Stimulated activated memory B cell treated with anti-CD40 and anti-IgM and Interleukin-4, amounts not matched to agents 10 μg/mL and 1 μg/mL and 100 μg/mL, for 72 hours (primary cell): ENCODE measurements around the gene NLRP11.

Source experiments
- ATAC-seq: fragments of 150-1000 bp; cut with Tn5 transposase; 2 replicates; pipeline ENCODE4 v1.10.0; 2021
- H3K27ac Mint-ChIP-seq: one replicate; pipeline ENCODE4 v1.8.0; 2022; ENCODE audit warnings: mild to moderate bottlenecking, mixed read lengths
- H3K27me3 Mint-ChIP-seq: one replicate; pipeline ENCODE4 v1.8.0; 2022; ENCODE audit warnings: mixed read lengths
- H3K36me3 Mint-ChIP-seq: one replicate; pipeline ENCODE4 v1.8.0; 2022; ENCODE audit warnings: mixed read lengths
- H3K4me1 Mint-ChIP-seq: one replicate; pipeline ENCODE4 v1.8.0; 2022; ENCODE audit warnings: mixed read lengths
- H3K4me3 Mint-ChIP-seq: one replicate; pipeline ENCODE4 v1.8.0; 2022; ENCODE audit warnings: mild to moderate bottlenecking, moderate library complexity, mixed read lengths
- H3K9me3 Mint-ChIP-seq: one replicate; pipeline ENCODE4 v1.8.0; 2022; ENCODE audit warnings: mixed read lengths

NLRP11 gene

GRCh38 chr19:55831846-55832245, at the start of gene NLRP11:
NLRP11 (minus strand) TSS chr19:55831999; CDS start chr19:55818174, 13,825 bp downstream.
- Mint-ChIP-seq H3K4me1 (no peaks in the 10 kb centered on the region), H3K4me3 (no peak within 1 kb of the TSS), H3K27me3 (peaks cover 22% of the 10 kb centered on the region), H3K36me3 (no peaks in the 10 kb centered on the region), H3K27ac (no peak within 1 kb of the TSS), H3K9me3 (peaks cover 6% of the 10 kb centered on the region)
- no peak for ATAC-seq

GRCh38 chr19:55877211-55877610, 45.4 kb upstream of the NLRP11 start:
- Mint-ChIP-seq H3K4me1 (no peaks in the 10 kb centered on the region), H3K36me3 (peaks cover 7% of the 10 kb centered on the region), H3K27me3 (no peaks in the 10 kb centered on the region), H3K27ac (no peak overlapping the region), H3K4me3 (no peak overlapping the region), H3K9me3 (peaks cover 21% of the 10 kb centered on the region)
- ATAC-seq: no peak

- peaks cover 27% of the 10 kb centered on the region for H3K27me3 Mint-ChIP-seq
- peaks cover 13% of the 10 kb centered on the region for H3K9me3 Mint-ChIP-seq
- no peaks in the 10 kb centered on the region for H3K4me1 Mint-ChIP-seq
- no peak overlapping the region for H3K4me3 Mint-ChIP-seq
- H3K27ac Mint-ChIP-seq: no peak overlapping the region
- H3K36me3 Mint-ChIP-seq: peaks cover 7% of the 10 kb centered on the region
- ATAC-seq: no peak
These were observed 38.9 kb upstream of the NLRP11 start for GRCh38 chr19:55870736-55871135.

GRCh38 chr19:55867101-55867500, 35.3 kb upstream of the NLRP11 start:
- Mint-ChIP-seq H3K9me3 (peaks cover 3% of the 10 kb centered on the region), H3K36me3 (no peaks in the 10 kb centered on the region), H3K27me3 (peaks cover 30% of the 10 kb centered on the region), H3K27ac (no peak overlapping the region), H3K4me3 (no peak overlapping the region), H3K4me1 (no peaks in the 10 kb centered on the region)
- no peak for ATAC-seq

GRCh38 chr19:55866521-55866920, 34.7 kb upstream of the NLRP11 start:
- H3K9me3 Mint-ChIP-seq: peaks cover 3% of the 10 kb centered on the region
- no peak overlapping the region for H3K27ac Mint-ChIP-seq
- H3K27me3 Mint-ChIP-seq: peaks cover 30% of the 10 kb centered on the region
- H3K4me3 Mint-ChIP-seq: no peak overlapping the region
- H3K4me1 Mint-ChIP-seq: no peaks in the 10 kb centered on the region
- ATAC-seq: no peak
- H3K36me3 Mint-ChIP-seq: no peaks in the 10 kb centered on the region

- Mint-ChIP-seq H3K27ac (no peak overlapping the region), H3K36me3 (no peaks in the 10 kb centered on the region), H3K4me3 (no peak overlapping the region), H3K4me1 (peaks cover 27% of the 10 kb centered on the region), H3K27me3 (no peaks in the 10 kb centered on the region), H3K9me3 (peaks cover 3% of the 10 kb centered on the region)
- ATAC-seq: no peak
These were observed 27.2 kb upstream of the NLRP11 start for GRCh38 chr19:55858969-55859368.

GRCh38 chr19:55858401-55858800, 26.6 kb upstream of the NLRP11 start:
- peaks cover 27% of the 10 kb centered on the region for H3K4me1 Mint-ChIP-seq
- no peak overlapping the region for H3K4me3 Mint-ChIP-seq
- no peak overlapping the region for H3K27ac Mint-ChIP-seq
- H3K27me3 Mint-ChIP-seq: no peaks in the 10 kb centered on the region
- no peak for ATAC-seq
- no peaks in the 10 kb centered on the region for H3K36me3 Mint-ChIP-seq
- peaks cover 7% of the 10 kb centered on the region for H3K9me3 Mint-ChIP-seq

- no peak for ATAC-seq
- Mint-ChIP-seq H3K4me3 (no peak overlapping the region), H3K27ac (peak overlapping the region; percentile 59), H3K9me3 (peaks cover 7% of the 10 kb centered on the region), H3K36me3 (no peaks in the 10 kb centered on the region), H3K27me3 (no peaks in the 10 kb centered on the region), H3K4me1 (peaks cover 27% of the 10 kb centered on the region)
These were observed 26.2 kb upstream of the NLRP11 start for GRCh38 chr19:55857974-55858373.

- ATAC-seq: peak; percentile 79
- Mint-ChIP-seq H3K27ac (peak overlapping the region; percentile 59), H3K9me3 (peaks cover 7% of the 10 kb centered on the region), H3K4me1 (peaks cover 27% of the 10 kb centered on the region), H3K4me3 (no peak overlapping the region), H3K36me3 (no peaks in the 10 kb centered on the region), H3K27me3 (no peaks in the 10 kb centered on the region)
These were observed 25.4 kb upstream of the NLRP11 start for GRCh38 chr19:55857149-55857548.

- ATAC-seq: peak; percentile 56
- Mint-ChIP-seq H3K27ac (peak overlapping the region; percentile 55), H3K4me3 (no peak overlapping the region), H3K4me1 (peaks cover 27% of the 10 kb centered on the region), H3K27me3 (no peaks in the 10 kb centered on the region), H3K36me3 (no peaks in the 10 kb centered on the region), H3K9me3 (peaks cover 7% of the 10 kb centered on the region)
These were observed 23.4 kb upstream of the NLRP11 start for GRCh38 chr19:55855160-55855559.

GRCh38 chr19:55838906-55839305, 7.1 kb upstream of the NLRP11 start:
- H3K4me1 Mint-ChIP-seq: no peaks in the 10 kb centered on the region
- H3K36me3 Mint-ChIP-seq: no peaks in the 10 kb centered on the region
- peaks cover 10% of the 10 kb centered on the region for H3K9me3 Mint-ChIP-seq
- no peak overlapping the region for H3K4me3 Mint-ChIP-seq
- no peak for ATAC-seq
- H3K27ac Mint-ChIP-seq: no peak overlapping the region
- no peaks in the 10 kb centered on the region for H3K27me3 Mint-ChIP-seq

GRCh38 chr19:55838251-55838650, 6.5 kb upstream of the NLRP11 start:
- no peak for ATAC-seq
- Mint-ChIP-seq H3K4me1 (no peaks in the 10 kb centered on the region), H3K36me3 (no peaks in the 10 kb centered on the region), H3K27me3 (no peaks in the 10 kb centered on the region), H3K9me3 (peaks cover 8% of the 10 kb centered on the region), H3K27ac (no peak overlapping the region), H3K4me3 (no peak overlapping the region)

GRCh38 chr19:55836340-55836739, 4.5 kb upstream of the NLRP11 start, which contains the start of gene NLRP4:
NLRP4 (plus strand) TSS chr19:55836540; CDS start chr19:55852081, 15,541 bp downstream.
- Mint-ChIP-seq H3K27me3 (no peaks in the 10 kb centered on the region), H3K27ac (no peak within 1 kb of the TSS), H3K4me3 (no peak within 1 kb of the TSS), H3K9me3 (peaks cover 3% of the 10 kb centered on the region), H3K36me3 (no peaks in the 10 kb centered on the region), H3K4me1 (no peaks in the 10 kb centered on the region)
- no peak for ATAC-seq

- Mint-ChIP-seq H3K4me3 (no peak overlapping the region), H3K36me3 (no peaks in the 10 kb centered on the region), H3K27ac (no peak overlapping the region), H3K4me1 (no peaks in the 10 kb centered on the region), H3K9me3 (peaks cover 6% of the 10 kb centered on the region), H3K27me3 (peaks cover 22% of the 10 kb centered on the region)
- no peak for ATAC-seq
These were observed 877 bp upstream of the NLRP11 start for GRCh38 chr19:55832676-55833075.

- no peaks in the 10 kb centered on the region for H3K4me1 Mint-ChIP-seq
- no peak overlapping the region for H3K27ac Mint-ChIP-seq
- peaks cover 22% of the 10 kb centered on the region for H3K27me3 Mint-ChIP-seq
- H3K36me3 Mint-ChIP-seq: no peaks in the 10 kb centered on the region
- H3K4me3 Mint-ChIP-seq: no peak overlapping the region
- H3K9me3 Mint-ChIP-seq: peaks cover 6% of the 10 kb centered on the region
- ATAC-seq: no peak
These were observed 1.1 kb downstream of the NLRP11 start for GRCh38 chr19:55830656-55831055.

GRCh38 chr19:55820037-55820436, 11.8 kb downstream of the NLRP11 start:
- ATAC-seq: peak; percentile 39
- Mint-ChIP-seq H3K36me3 (no peaks in the 10 kb centered on the region), H3K27ac (peak overlapping the region; percentile 6), H3K4me3 (peak overlapping the region; percentile 1), H3K27me3 (peaks cover 28% of the 10 kb centered on the region), H3K9me3 (no peaks in the 10 kb centered on the region), H3K4me1 (peaks cover 23% of the 10 kb centered on the region)

- Mint-ChIP-seq H3K36me3 (peaks cover 2% of the 10 kb centered on the region), H3K4me1 (peaks cover 13% of the 10 kb centered on the region), H3K4me3 (no peak overlapping the region), H3K9me3 (no peaks in the 10 kb centered on the region), H3K27ac (no peak overlapping the region), H3K27me3 (peaks cover 52% of the 10 kb centered on the region)
- no peak for ATAC-seq
These were observed 17.9 kb downstream of the NLRP11 start for GRCh38 chr19:55813906-55814305.
